ENCODE measurements around the gene NEK5.
"Not testable (repeated sequence)": the region's sequence is repeated elsewhere in the genome, so short reads cannot be mapped to it uniquely, and the experiment has no call there.

Gene NEK5, protein sequence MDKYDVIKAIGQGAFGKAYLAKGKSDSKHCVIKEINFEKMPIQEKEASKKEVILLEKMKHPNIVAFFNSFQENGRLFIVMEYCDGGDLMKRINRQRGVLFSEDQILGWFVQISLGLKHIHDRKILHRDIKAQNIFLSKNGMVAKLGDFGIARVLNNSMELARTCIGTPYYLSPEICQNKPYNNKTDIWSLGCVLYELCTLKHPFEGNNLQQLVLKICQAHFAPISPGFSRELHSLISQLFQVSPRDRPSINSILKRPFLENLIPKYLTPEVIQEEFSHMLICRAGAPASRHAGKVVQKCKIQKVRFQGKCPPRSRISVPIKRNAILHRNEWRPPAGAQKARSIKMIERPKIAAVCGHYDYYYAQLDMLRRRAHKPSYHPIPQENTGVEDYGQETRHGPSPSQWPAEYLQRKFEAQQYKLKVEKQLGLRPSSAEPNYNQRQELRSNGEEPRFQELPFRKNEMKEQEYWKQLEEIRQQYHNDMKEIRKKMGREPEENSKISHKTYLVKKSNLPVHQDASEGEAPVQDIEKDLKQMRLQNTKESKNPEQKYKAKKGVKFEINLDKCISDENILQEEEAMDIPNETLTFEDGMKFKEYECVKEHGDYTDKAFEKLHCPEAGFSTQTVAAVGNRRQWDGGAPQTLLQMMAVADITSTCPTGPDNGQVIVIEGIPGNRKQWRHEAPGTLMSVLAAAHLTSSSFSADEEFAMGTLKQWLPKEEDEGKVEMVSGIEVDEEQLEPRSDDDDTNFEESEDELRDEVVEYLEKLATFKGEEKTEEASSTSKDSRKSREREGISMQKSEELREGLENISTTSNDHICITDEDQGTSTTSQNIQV

GRCh38 chr13:52128714-52129700 is at the start of gene NEK5:
Gene NEK5 (minus strand): TSS chr13:52129073. CDS start chr13:52127482, 1,591 bp downstream.
- DNase-seq (ENCODE audit: low read depth) = peak; percentile 9

- DNase-seq (ENCODE audit: low read depth) = no peak
Measured at GRCh38 chr13:52177276-52177675, 48.4 kb upstream of the NEK5 start.

DNA sequence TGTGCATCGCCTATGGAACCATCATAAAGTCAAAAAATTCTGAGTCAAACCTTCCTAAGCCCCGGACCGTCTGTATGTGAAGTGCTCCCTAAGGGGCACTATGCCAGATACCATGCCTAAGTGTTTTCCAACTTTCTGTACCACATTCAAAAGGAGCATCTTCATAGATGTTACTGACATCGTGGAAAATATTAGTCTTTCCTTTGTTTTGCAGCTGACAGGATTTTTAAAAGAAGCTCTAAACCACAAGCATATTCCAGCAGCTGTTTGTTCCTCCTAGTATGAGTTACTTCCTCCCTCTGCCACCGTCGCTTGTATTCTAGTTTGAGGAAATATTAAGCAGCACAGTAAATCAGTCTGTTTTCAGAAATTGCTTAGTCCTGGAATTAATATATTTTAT is 45.1 kb upstream of the NEK5 start:
- not testable (repeated sequence) for DNase-seq (ENCODE audit: low read depth)

DNA sequence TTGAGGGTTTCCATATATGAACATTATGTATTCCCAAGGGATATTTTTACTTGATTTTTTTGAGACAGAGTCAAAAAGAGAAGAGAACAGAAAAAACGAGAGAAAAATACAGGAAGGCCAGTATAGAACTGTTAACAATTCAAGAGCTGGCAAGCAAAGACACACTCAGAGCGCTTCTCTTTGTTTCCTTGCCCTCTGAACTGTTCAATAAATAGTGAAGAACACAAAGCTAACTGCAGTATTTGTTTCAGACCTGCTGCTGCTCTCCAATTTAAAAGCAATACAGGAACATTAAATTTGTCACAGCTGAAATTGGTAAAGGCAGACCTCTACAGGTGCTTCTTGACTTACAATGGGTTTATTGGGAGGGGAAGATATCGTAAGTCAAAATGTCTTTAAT is 44.5 kb upstream of the NEK5 start:
- no peak for DNase-seq (ENCODE audit: low read depth)

- DNase-seq (ENCODE audit: low read depth) = not testable (repeated sequence)
Measured at GRCh38 chr13:52171686-52172085, 42.8 kb upstream of the NEK5 start.

DNA sequence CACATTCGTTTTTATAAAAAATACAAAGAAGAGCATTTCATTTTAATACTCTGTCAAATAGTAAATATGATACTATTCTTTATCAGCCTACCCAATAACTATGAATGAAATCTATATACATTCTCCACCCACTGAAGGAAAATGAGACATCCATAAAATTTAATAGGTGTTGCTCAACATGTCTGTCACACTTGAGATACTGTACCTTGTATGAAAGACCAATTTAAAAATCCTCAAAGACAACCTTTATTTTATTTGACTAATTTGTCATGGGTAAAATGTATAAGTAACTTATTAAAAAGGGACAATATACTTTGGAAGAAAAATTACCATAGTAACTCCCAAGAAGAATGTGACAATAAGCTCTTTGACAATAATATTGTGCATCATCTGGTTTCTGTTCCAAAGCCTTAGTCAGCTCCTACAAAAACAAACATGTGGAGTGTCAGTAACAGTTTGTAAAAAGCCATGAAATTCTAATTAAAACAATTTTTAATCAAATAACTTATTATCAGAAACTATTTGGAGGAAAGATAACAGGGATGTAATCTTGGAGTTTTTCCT is 42.0 kb upstream of the NEK5 start:
- not testable (repeated sequence) for DNase-seq (ENCODE audit: low read depth)

GRCh38 chr13:52169839-52170238 is 41.0 kb upstream of the NEK5 start:
- no peak for DNase-seq (ENCODE audit: low read depth)

GRCh38 chr13:52165411-52165810 is 36.5 kb upstream of the NEK5 start:
- no peak for DNase-seq (ENCODE audit: low read depth)

GRCh38 chr13:52164989-52165388 is 36.1 kb upstream of the NEK5 start:
- DNase-seq (ENCODE audit: low read depth) = no peak

GRCh38 chr13:52163878-52164277 is 35.0 kb upstream of the NEK5 start:
- DNase-seq (ENCODE audit: low read depth) = not testable (repeated sequence)

GRCh38 chr13:52162279-52163101 is 33.6 kb upstream of the NEK5 start:
- DNase-seq (ENCODE audit: low read depth) = no peak

DNA sequence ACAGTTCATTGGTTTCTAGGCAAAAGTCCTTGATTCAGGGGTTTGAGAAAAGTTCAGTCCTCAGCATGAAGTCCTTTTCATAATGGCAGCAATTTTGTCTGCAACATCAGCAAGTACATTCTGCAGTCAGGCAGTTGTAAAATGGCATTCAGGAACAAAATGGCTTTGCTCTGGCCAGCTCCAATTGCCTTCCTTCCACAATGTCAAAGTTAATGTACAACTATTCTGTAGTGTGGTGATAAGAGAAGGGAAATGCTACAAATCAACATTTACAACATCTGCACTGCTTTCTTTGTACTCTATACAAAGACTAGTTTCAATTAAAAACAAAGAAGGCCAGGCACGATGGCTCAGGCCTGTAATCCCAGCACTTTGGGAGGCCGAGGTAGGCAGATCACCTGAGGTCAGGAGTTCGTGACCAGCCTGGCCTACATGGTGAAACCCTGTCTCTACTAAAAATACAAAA is 32.3 kb upstream of the NEK5 start:
- DNase-seq (ENCODE audit: low read depth) = no peak

GRCh38 chr13:52160506-52160905 is 31.6 kb upstream of the NEK5 start:
- DNase-seq (ENCODE audit: low read depth) = no peak

- no peak for DNase-seq (ENCODE audit: low read depth)
Measured at GRCh38 chr13:52160053-52160452, 31.2 kb upstream of the NEK5 start.

DNA sequence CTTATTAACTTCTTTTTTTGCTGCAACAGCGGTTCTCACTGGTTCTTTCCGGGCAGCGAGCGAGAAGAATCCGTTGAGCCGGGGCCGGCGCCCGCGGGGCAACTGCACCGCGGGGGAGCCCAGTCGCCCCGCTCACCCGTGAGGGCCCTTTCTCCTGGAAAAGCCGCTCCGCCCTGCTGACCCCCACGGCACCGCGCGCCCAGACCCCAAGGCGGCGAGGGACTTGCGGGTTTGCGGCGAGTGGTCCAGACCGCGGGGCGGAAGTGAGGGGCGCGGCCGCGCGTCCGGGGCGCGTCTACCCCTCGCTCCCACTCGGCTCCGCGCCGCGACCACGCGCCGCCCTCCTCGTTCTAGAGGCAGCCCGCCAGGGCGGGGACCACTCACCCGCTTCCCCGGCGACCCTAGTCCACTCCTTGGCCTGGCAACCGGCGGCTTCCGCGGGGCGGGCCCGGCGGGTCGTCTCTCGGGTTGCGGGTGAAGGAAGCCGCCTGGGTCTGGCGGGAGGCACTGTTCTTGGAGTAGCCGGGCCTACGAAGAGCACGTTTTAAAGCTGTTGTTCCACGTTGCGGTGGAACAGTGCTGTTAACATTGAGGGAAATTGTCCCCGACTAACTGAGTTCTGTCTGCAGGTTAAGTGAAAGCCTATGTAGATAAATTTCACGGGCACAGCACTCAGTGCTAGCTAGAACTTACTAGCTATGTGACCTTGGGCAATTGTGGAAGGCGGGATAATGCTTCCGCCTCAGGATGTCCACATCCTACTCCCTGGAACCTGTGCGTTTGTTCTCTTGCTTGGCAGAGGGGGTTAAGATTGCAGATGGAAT is 30.5 kb upstream of the NEK5 start, which contains the start of gene NEK3:
Gene NEK3 (minus strand): TSS at position 439 of the 824 bp plus-strand sequence. CDS start 3,406 bp downstream, outside the sequence.
- DNase-seq (ENCODE audit: low read depth) = peak; percentile 20

DNA sequence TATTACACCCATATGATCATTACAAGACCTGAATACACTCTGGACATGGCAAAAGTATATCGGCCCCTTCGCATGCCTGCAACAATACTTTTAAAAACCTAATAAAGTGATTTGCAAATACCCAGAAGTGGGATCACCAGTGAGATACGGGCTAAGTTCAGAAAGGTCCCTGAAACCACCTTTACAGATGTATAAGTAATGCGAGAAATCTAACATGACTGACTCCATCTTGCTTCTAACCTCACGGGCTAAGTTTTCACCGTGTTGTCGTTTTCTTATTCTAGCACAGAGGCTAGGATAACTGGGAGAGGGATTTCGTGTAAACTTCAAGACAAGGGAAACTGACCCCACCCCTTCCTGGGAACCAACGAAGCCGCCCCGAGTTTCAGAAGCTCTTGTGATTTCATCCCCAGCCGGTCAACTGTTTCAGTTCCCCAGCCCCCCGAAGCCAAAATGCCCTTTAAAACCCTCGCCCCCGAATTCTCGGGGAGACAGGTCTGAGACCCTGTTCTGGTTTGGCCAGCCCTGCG is 29.8 kb upstream of the NEK5 start:
- DNase-seq (ENCODE audit: low read depth) = no peak

DNA sequence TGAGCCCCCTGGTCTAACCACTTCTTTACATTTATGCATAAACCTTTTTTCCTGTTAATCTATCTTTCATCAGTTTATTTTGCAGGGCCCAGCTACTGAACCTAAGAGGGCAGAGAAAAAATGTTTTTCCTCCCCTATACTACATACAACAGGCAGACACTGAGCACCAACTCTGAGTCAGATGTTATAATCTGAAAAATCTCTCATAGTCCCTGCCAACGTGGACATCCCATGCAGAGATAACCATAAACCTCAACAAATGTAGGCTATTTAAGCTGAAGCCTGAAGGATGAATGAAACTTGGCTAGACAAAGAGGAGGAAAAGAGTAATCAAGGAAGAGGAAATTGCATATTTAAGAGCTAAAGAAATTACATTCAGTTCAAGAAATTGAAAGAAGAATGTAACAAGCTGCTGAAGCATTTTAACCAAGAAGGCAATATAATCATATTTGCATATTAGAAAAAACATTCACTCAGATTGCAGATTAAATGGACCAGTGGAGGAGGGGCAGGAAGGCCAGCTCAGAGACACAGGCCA is 27.9 kb upstream of the NEK5 start:
- DNase-seq (ENCODE audit: low read depth) = no peak

DNA sequence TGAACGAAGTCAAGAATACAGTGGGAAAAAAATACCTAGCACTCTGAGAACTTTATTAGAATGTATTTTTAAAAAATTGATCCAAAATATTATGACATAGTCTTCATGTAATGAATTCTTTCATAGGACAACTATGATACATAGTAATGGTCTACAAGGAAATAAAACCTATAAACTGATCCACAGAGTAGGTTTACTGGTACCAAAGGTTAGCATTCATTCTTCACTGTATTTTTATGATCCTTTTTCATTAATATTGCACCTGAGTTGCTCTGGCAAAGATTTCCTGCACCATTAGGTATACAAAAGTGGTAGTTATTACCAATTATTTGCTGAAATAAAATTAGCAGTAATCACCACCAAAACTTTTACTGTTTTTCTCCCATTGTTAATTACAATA is 26.3 kb upstream of the NEK5 start:
- no peak for DNase-seq (ENCODE audit: low read depth)

GRCh38 chr13:52147225-52147624 is 18.4 kb upstream of the NEK5 start:
- no peak for DNase-seq (ENCODE audit: low read depth)
